OCI-LY3 (cell line): ENCODE data around the gene CWC27.

Experiments used
- H2AFZ ChIP-seq: fragments of 200-600, 300-600 bp; shearing (Covaris generic); 2 replicates; pipeline ENCODE4 v1.6.0; 2014; ENCODE audit warnings: antibody characterized with exemption, low read depth, low read length
- H3K27ac ChIP-seq: fragments of 200-600, 300-600 bp; sonication (generic); 2 replicates; pipeline ENCODE4 v1.5.1; 2014; ENCODE audit warnings: mild to moderate bottlenecking, low read length, moderate library complexity, mixed read lengths
- H3K27me3 ChIP-seq: fragments of 200-600, 300-600 bp; sonication (generic); 2 replicates; pipeline ENCODE4 v1.6.1; 2014; ENCODE audit warnings: low read depth, low read length, mixed read lengths
- H3K36me3 ChIP-seq: fragments of 200-600, 300-600 bp; sonication (generic); replicated peaks from 2 replicates; pipeline ENCODE3; 2014; ENCODE audit warnings: low read depth, low read length, mixed read lengths
- H3K4me1 ChIP-seq: fragments of 300-600, 200-600 bp; sonication (generic); 2 replicates; pipeline ENCODE4 v1.6.1; 2014; ENCODE audit warnings: low read length, mixed read lengths
- H3K4me2 ChIP-seq: fragments of 200-600, 300-600 bp; sonication (generic); 2 replicates; pipeline ENCODE4 v1.6.1; 2014; ENCODE audit warnings: low read length, mixed read lengths
- H3K4me3 ChIP-seq: fragments of 300-600, 200-600 bp; sonication (generic); 2 replicates; pipeline ENCODE4 v1.5.1; 2014; ENCODE audit warnings: antibody characterized with exemption, mild to moderate bottlenecking, low read length, moderate library complexity
- H3K79me2 ChIP-seq: fragments of 300-600, 200-600 bp; shearing (Covaris generic); 2 replicates; pipeline ENCODE4 v1.6.1; 2014; ENCODE audit warnings: mild to moderate bottlenecking, low read length, mixed read lengths
- H3K9ac ChIP-seq: fragments of 300-600, 200-600 bp; shearing (Covaris generic); 2 replicates; pipeline ENCODE4 v1.6.0; 2014; ENCODE audit warnings: mild to moderate bottlenecking, low read length, moderate library complexity
- H3K9me3 ChIP-seq: fragments of 200-600, 300-600 bp; shearing (Covaris generic); 2 replicates; pipeline ENCODE4 v1.6.1; 2014; ENCODE audit warnings: low read length, mixed read lengths; ENCODE audit not compliant: insufficient read depth
- H4K20me1 ChIP-seq: fragments of 200-600, 300-600 bp; sonication (generic); 2 replicates; pipeline ENCODE4 v1.6.1; 2016; ENCODE audit warnings: low read length, mixed read lengths; ENCODE audit not compliant: insufficient read depth
- CTCF ChIP-seq: fragments of 200-600, 300-600 bp; sonication (generic); IDR thresholded peaks from 2 replicates; pipeline ENCODE4 v1.5.1; 2014; ENCODE audit warnings: antibody characterized with exemption, low read length, low read depth
- EZH2phosphoT487 ChIP-seq: fragments of 200-600 bp; shearing (Covaris generic); IDR thresholded peaks from 2 replicates; pipeline ENCODE4 v1.6.1; 2018; ENCODE audit warnings: antibody characterized with exemption, mixed run types, low read depth

The CWC27 gene

GRCh38 chr5:65009207-65009606, 240.5 kb downstream of the CWC27 start:
- Histone ChIP-seq H3K4me1 (no peaks in the 10 kb centered on the region), H2AFZ (no peak overlapping the region), H3K9ac (no peak overlapping the region), H3K27ac (no peak overlapping the region), H3K4me2 (no peak overlapping the region), H3K79me2 (no peaks in the 10 kb centered on the region), H3K27me3 (no peaks in the 10 kb centered on the region), H3K4me3 (no peak overlapping the region), H3K9me3 (no peaks in the 10 kb centered on the region), H3K36me3 (no peaks in the 10 kb centered on the region), H4K20me1 (no peaks in the 10 kb centered on the region)
- TF ChIP-seq EZH2phosphoT487 (no peak), CTCF (no peak)

DNA sequence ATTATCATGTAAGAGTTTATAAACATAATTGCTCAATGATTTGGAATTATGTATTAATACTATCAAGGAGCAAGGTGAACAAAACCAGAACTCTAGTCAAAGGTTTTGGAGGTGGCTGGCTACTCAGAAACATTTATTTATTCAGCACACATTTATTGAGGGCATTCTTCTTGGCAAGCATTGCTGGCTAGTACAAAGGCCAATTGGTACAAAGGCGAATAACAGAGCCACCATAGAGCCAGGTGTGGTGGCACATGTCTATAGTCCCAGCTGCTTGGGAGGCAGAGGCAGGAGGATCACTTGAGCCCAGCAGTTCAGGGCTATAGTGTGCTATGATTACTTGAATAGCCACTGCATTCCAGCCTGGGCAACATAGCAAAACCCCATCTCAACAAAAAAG, 242.1 kb downstream of the CWC27 start:
- H3K36me3 ChIP-seq = no peaks in the 10 kb centered on the region
- no peaks in the 10 kb centered on the region for H3K4me1 ChIP-seq
- no peak overlapping the region for H3K4me3 ChIP-seq
- no peaks in the 10 kb centered on the region for H3K9me3 ChIP-seq
- H3K4me2 ChIP-seq = no peak overlapping the region
- H3K27ac ChIP-seq = no peak overlapping the region
- H3K9ac ChIP-seq = no peak overlapping the region
- TF ChIP-seq CTCF (no peak), EZH2phosphoT487 (no peak)
- no peak overlapping the region for H2AFZ ChIP-seq
- no peaks in the 10 kb centered on the region for H4K20me1 ChIP-seq
- H3K27me3 ChIP-seq = no peaks in the 10 kb centered on the region
- H3K79me2 ChIP-seq = no peaks in the 10 kb centered on the region

- Histone ChIP-seq H3K4me1 (no peaks in the 10 kb centered on the region), H3K4me3 (no peak overlapping the region), H3K79me2 (no peaks in the 10 kb centered on the region), H3K27ac (no peak overlapping the region), H3K9ac (no peak overlapping the region), H3K4me2 (no peak overlapping the region), H2AFZ (no peak overlapping the region), H3K9me3 (no peaks in the 10 kb centered on the region), H4K20me1 (no peaks in the 10 kb centered on the region), H3K36me3 (no peaks in the 10 kb centered on the region), H3K27me3 (no peaks in the 10 kb centered on the region)
- no peak for TF ChIP-seq CTCF
- no peak for TF ChIP-seq EZH2phosphoT487
Observed at GRCh38 chr5:65012301-65012892, 243.7 kb downstream of the CWC27 start.

GRCh38 chr5:65013166-65013565, 244.4 kb downstream of the CWC27 start:
- Histone ChIP-seq H4K20me1 (no peaks in the 10 kb centered on the region), H3K9ac (no peak overlapping the region), H3K4me1 (no peaks in the 10 kb centered on the region), H3K4me2 (no peak overlapping the region), H3K36me3 (no peaks in the 10 kb centered on the region), H3K4me3 (no peak overlapping the region), H3K27ac (no peak overlapping the region), H3K79me2 (no peaks in the 10 kb centered on the region), H2AFZ (no peak overlapping the region), H3K9me3 (no peaks in the 10 kb centered on the region), H3K27me3 (no peaks in the 10 kb centered on the region)
- TF ChIP-seq EZH2phosphoT487 = no peak
- no peak for TF ChIP-seq CTCF
